ENCODE results near the gene IFI35.

The IFI35 gene

GRCh38 chr17:42980274-42980765, 26.3 kb upstream of the IFI35 start, which contains the start of gene RUNDC1 (continued):
- TF ChIP-seq ZNF16 (tag by site-specific recombination; IDR thresholded peaks at IDR 0.05; ENCODE audit: low read depth), result no peak
- TF ChIP-seq ZBTB6 (tag by site-specific recombination; IDR thresholded peaks at IDR 0.05), result no peak
- no peak for TF ChIP-seq ZNF785 (tag by site-specific recombination; IDR thresholded peaks at IDR 0.05)
- no peak for TF ChIP-seq HIC1 (tag by site-specific recombination; IDR thresholded peaks at IDR 0.05)
- 0 out of 2 replicates have a peak, but pooled peaks have one; percentile 24 for TF ChIP-seq ZFHX2 (tag by site-specific recombination; conservative IDR thresholded peaks at IDR 0.05)
- TF ChIP-seq ZNF701 (tag by site-specific recombination; IDR thresholded peaks at IDR 0.05), result no peak
- TF ChIP-seq CTCF (tag by site-specific recombination; IDR thresholded peaks at IDR 0.05), result 0 out of 2 replicates have a peak, but pooled peaks have one; percentile 0
- no peak for TF ChIP-seq ZNF529 (tag by site-specific recombination; IDR thresholded peaks at IDR 0.05; ENCODE audit: insufficient replicate concordance)
- 0 out of 2 replicates have a peak, but pooled peaks have one; percentile 17 for TF ChIP-seq SCRT2 (tag by site-specific recombination; IDR thresholded peaks at IDR 0.05)
- no peak for TF ChIP-seq ZNF768 (tag by site-specific recombination; IDR thresholded peaks at IDR 0.05)
- TF ChIP-seq TSHZ1 (tag by site-specific recombination; IDR thresholded peaks at IDR 0.05; ENCODE audit: borderline replicate concordance), result no peak
- TF ChIP-seq ZNF223 (tag by site-specific recombination; IDR thresholded peaks at IDR 0.05), result no peak
- TF ChIP-seq PATZ1 (tag by site-specific recombination; IDR thresholded peaks at IDR 0.05), result peak; percentile 67
- no peak for TF ChIP-seq HOXC10 (CRISPR knock-in tag; IDR thresholded peaks at IDR 0.05)
- no peak for TF ChIP-seq ZNF112 (tag by site-specific recombination; IDR thresholded peaks at IDR 0.05)
- TF ChIP-seq ZNF629 (tag by site-specific recombination; IDR thresholded peaks at IDR 0.05), result peak; percentile 56
- TF ChIP-seq ZNF777 (tag by site-specific recombination; IDR thresholded peaks at IDR 0.05; ENCODE audit: borderline replicate concordance), result no peak
- TF ChIP-seq OVOL3 (tag by site-specific recombination; IDR thresholded peaks at IDR 0.05), result no peak
- no peak for TF ChIP-seq ZNF37A (tag by site-specific recombination; IDR thresholded peaks at IDR 0.05)
- no peak; the same call in 1 of the 2 replicates for TF ChIP-seq SP2 (tag by site-specific recombination; IDR thresholded peaks at IDR 0.05)
- no peak for TF ChIP-seq ZNF621 (tag by site-specific recombination; IDR thresholded peaks at IDR 0.05)
- TF ChIP-seq ZNF747 (tag by site-specific recombination; IDR thresholded peaks at IDR 0.05), result no peak
- no peak for TF ChIP-seq KLF17 (tag by site-specific recombination; IDR thresholded peaks at IDR 0.05)
- TF ChIP-seq OSR2 (tag by site-specific recombination; IDR thresholded peaks at IDR 0.05), result no peak
- no peak for TF ChIP-seq ZNF707 (tag by site-specific recombination; IDR thresholded peaks at IDR 0.05)
- no peak for TF ChIP-seq ZNF221 (tag by site-specific recombination; IDR thresholded peaks at IDR 0.05; ENCODE audit: borderline replicate concordance)
- peak; percentile 19; the same call in 1 of the 2 replicates for TF ChIP-seq INSM2 (tag by site-specific recombination; IDR thresholded peaks at IDR 0.05)

All from HEK293 (cell line).